GM19025 (cell line): ENCODE measurements around the gene FTO.

ENCODE experiments used
- ATAC-seq: cut with Tn5 transposase; IDR thresholded peaks from one replicate; pipeline ENCODE4 v1.9.1; 2021; ENCODE audit warnings: mild to moderate bottlenecking, low read depth, moderate library complexity; ENCODE audit not compliant: unreplicated experiment

Gene FTO

GRCh38 chr16:54129810-54130209 lies 425.9 kb downstream of the FTO start:
- no peak for ATAC-seq

- ATAC-seq: no peak
Measured at GRCh38 chr16:54135361-54136275, 431.7 kb downstream of the FTO start.

- ATAC-seq: no peak
Measured at GRCh38 chr16:54136276-54136625, 432.3 kb downstream of the FTO start.

- ATAC-seq: no peak
Measured at GRCh38 chr16:54140057-54140787, 436.3 kb downstream of the FTO start.

GRCh38 chr16:54140788-54141136 lies 436.8 kb downstream of the FTO start:
- no peak for ATAC-seq

GRCh38 chr16:54142787-54143186 lies 438.8 kb downstream of the FTO start:
- ATAC-seq: no peak

- ATAC-seq: no peak
Measured at GRCh38 chr16:54143410-54143809, 439.5 kb downstream of the FTO start.

GRCh38 chr16:54143934-54144571 lies 440.1 kb downstream of the FTO start:
- ATAC-seq: no peak

GRCh38 chr16:54144572-54144947 lies 440.6 kb downstream of the FTO start:
- ATAC-seq: no peak

GRCh38 chr16:54145881-54146280 lies 441.9 kb downstream of the FTO start:
- ATAC-seq: no peak

- ATAC-seq: no peak
Measured at GRCh38 chr16:54148974-54149373, 445.0 kb downstream of the FTO start.

GRCh38 chr16:54150861-54151260 lies 446.9 kb downstream of the FTO start:
- no peak for ATAC-seq

GRCh38 chr16:54152362-54153239 lies 448.6 kb downstream of the FTO start:
- no peak for ATAC-seq

- ATAC-seq: no peak
Measured at GRCh38 chr16:54153240-54153934, 449.4 kb downstream of the FTO start.

GRCh38 chr16:54156349-54156748 lies 452.4 kb downstream of the FTO start:
- no peak for ATAC-seq

- no peak for ATAC-seq
Measured at GRCh38 chr16:54158986-54159385, 455.0 kb downstream of the FTO start.

- no peak for ATAC-seq
Measured at GRCh38 chr16:54159490-54160080, 455.6 kb downstream of the FTO start.

GRCh38 chr16:54160252-54160860 lies 456.4 kb downstream of the FTO start:
- no peak for ATAC-seq
